IMR-90 (cell line): ENCODE measurements around the gene SS18L1. TPM values are rescaled to one million over a fixed set of nuclear protein-coding genes. Genes with fewer than 3 reads are reported as not detected.

Experiments
- ATAC-seq: fragments of 200-7000 bp; cut with Tn5 transposase; 2 replicates; pipeline ENCODE4 v1.9.1; 2020; ENCODE audit warnings: low read depth, mild to moderate bottlenecking, moderate library complexity
- BruUV-seq: library from RNA; stranded (reverse); fragments of 400-500 nt; replicated peaks from 2 replicates; lab custom pipeline; 2021; lab: Mats Ljungman, UMichigan
- CTCF ChIA-PET: fragments of 300-600 bp; formaldehyde crosslinking; extraction: SDS; loops from one replicate; lab custom pipeline; 2021; ENCODE audit warnings: antibody characterized with exemption; lab: Yijun Ruan, JAX
- POLR2A ChIA-PET: fragments of 300-600 bp; sonication (Branson Sonifier 250); formaldehyde crosslinking; loops from one replicate; lab custom pipeline; 2022; ENCODE audit warnings: antibody characterized with exemption; ENCODE audit not compliant: unreplicated experiment; lab: Charles Lee
- DNase-seq: peaks from one replicate; pipeline ENCODE4 v3.0.0; 2013
- H2AFZ ChIP-seq: replicated peaks from 2 replicates; pipeline ENCODE3; 2013; ENCODE audit warnings: low read length, mild to moderate bottlenecking; ENCODE audit not compliant: poor library complexity
- H2AK5ac ChIP-seq: 2 replicates; pipeline ENCODE4 v1.6.1; 2013; ENCODE audit warnings: low read depth, low read length, inconsistent platforms
- H2AK9ac ChIP-seq: replicated peaks from 2 replicates; pipeline ENCODE3; 2013; ENCODE audit warnings: mild to moderate bottlenecking, low read depth, low read length, moderate library complexity; ENCODE audit not compliant: poor library complexity
- H2BK120ac ChIP-seq: 2 replicates; pipeline ENCODE4 v1.6.1; 2013; ENCODE audit warnings: low read depth, low read length, inconsistent platforms
- H2BK15ac ChIP-seq: 3 replicates; pipeline ENCODE4 v1.6.1; 2013; ENCODE audit warnings: low read depth, low read length, inconsistent platforms
- H2BK20ac ChIP-seq: 2 replicates; pipeline ENCODE4 v1.6.1; 2013; ENCODE audit warnings: low read depth, mild to moderate bottlenecking, inconsistent platforms, low read length, moderate library complexity
- H2BK5ac ChIP-seq: 2 replicates; pipeline ENCODE4 v1.6.1; 2013; ENCODE audit warnings: mild to moderate bottlenecking, low read depth, low read length, inconsistent platforms; ENCODE audit not compliant: poor library complexity, severe bottlenecking
- H3K14ac ChIP-seq: replicated peaks from 2 replicates; pipeline ENCODE4 v1.6.1; 2013; ENCODE audit warnings: low read depth, low read length, inconsistent platforms
- H3K18ac ChIP-seq: 2 replicates; pipeline ENCODE4 v1.6.1; 2013; ENCODE audit warnings: low read depth, low read length, control low read depth
- H3K23ac ChIP-seq: 2 replicates; pipeline ENCODE4 v1.6.1; 2013; ENCODE audit warnings: low read depth, low read length, inconsistent platforms
- H3K27ac ChIP-seq: 2 replicates; pipeline ENCODE4 v1.5.1; 2013; ENCODE audit warnings: mild to moderate bottlenecking, control low read depth, low read length; ENCODE audit not compliant: insufficient read depth
- H3K27me3 ChIP-seq: 2 replicates; pipeline ENCODE4 v1.6.1; 2013; ENCODE audit warnings: low read length; ENCODE audit not compliant: control insufficient read depth, insufficient read depth
- H3K36me3 ChIP-seq: 2 replicates; pipeline ENCODE4 v1.6.1; 2013; ENCODE audit warnings: low read length, mixed read lengths; ENCODE audit not compliant: control insufficient read depth, insufficient read depth
- H3K4ac ChIP-seq: 2 replicates; pipeline ENCODE4 v1.6.1; 2013; ENCODE audit warnings: low read depth, low read length, inconsistent platforms
- H3K4me1 ChIP-seq: 2 replicates; pipeline ENCODE4 v1.6.1; 2013; ENCODE audit warnings: low read length, mixed read lengths; ENCODE audit not compliant: control insufficient read depth, insufficient read depth
- H3K4me2 ChIP-seq: 2 replicates; pipeline ENCODE4 v1.6.1; 2013; ENCODE audit warnings: low read depth, mild to moderate bottlenecking, control low read depth, low read length, moderate library complexity
- H3K4me3 ChIP-seq: 2 replicates; pipeline ENCODE4 v1.5.1; 2013; ENCODE audit warnings: low read depth, mild to moderate bottlenecking, control low read depth, low read length, moderate library complexity; ENCODE audit not compliant: insufficient read depth
- H3K56ac ChIP-seq: 2 replicates; pipeline ENCODE4 v1.6.1; 2013; ENCODE audit warnings: low read length, inconsistent platforms; ENCODE audit not compliant: insufficient read depth; ENCODE audit errors: extremely low read depth
- H3K79me1 ChIP-seq, 2 experiments: 2 replicates each; pipeline ENCODE4 v1.6.1; 2013; ENCODE audit warnings: low read length in 2 of 2, inconsistent platforms in 1 of 2, low read depth in 1 of 2
- H3K9ac ChIP-seq: 2 replicates; pipeline ENCODE4 v1.6.1; 2013; ENCODE audit warnings: low read depth, low read length, control low read depth
- H3K9me1 ChIP-seq: 2 replicates; pipeline ENCODE4 v1.6.1; 2013; ENCODE audit warnings: low read length, inconsistent platforms; ENCODE audit not compliant: insufficient read depth
- H3K9me3 ChIP-seq: 2 replicates; pipeline ENCODE4 v1.6.1; 2013; ENCODE audit warnings: low read length; ENCODE audit not compliant: control insufficient read depth, insufficient read depth
- H4K20me1 ChIP-seq: 2 replicates; pipeline ENCODE4 v1.6.1; 2013; ENCODE audit warnings: low read length, inconsistent platforms; ENCODE audit not compliant: insufficient read depth
- H4K5ac ChIP-seq: 2 replicates; pipeline ENCODE4 v1.6.1; 2013; ENCODE audit warnings: mild to moderate bottlenecking, low read depth, low read length, control low read depth
- H4K8ac ChIP-seq, 2 experiments: 2 replicates each; pipeline ENCODE4 v1.6.1; 2013; ENCODE audit warnings: low read depth in 2 of 2, low read length in 2 of 2, control low read depth in 1 of 2, inconsistent platforms in 1 of 2
- H4K91ac ChIP-seq: 2 replicates; pipeline ENCODE4 v1.6.1; 2013; ENCODE audit warnings: low read depth, low read length, inconsistent platforms; ENCODE audit not compliant: insufficient read depth
- MAZ ChIP-seq: IDR thresholded peaks from 2 replicates; pipeline ENCODE4 v1.6.1; 2012; ENCODE audit warnings: low read depth, mild to moderate bottlenecking, low read length, improper control_type of control experiment, moderate library complexity, borderline replicate concordance
- RFX5 ChIP-seq: IDR thresholded peaks from 2 replicates; pipeline ENCODE4 v1.8.0; 2012; ENCODE audit warnings: low read depth, mild to moderate bottlenecking, low read length, moderate library complexity
- SMC3 ChIP-seq: fragments of 150-350 bp; IDR thresholded peaks from 2 replicates; pipeline ENCODE4 v1.6.1; 2016; ENCODE audit warnings: low read depth, mild to moderate bottlenecking, antibody characterized with exemption, low read length, moderate library complexity
- WGBS, 2 experiments: methylation state at CpG; one replicate each; pipeline versions ENCODE4 v1.1.5 to v1.1.7; 2013; ENCODE audit warnings: missing lambda C conversion rate in 2 of 2; ENCODE audit not compliant: insufficient read length in 1 of 2; ENCODE audit errors: extremely low coverage in 2 of 2; 5-methylcytosine and 5-hydroxymethylcytosine counted together
- dilution Hi-C: fragments of 300-500 bp; cut with HindIII; formaldehyde crosslinking; loops from one replicate; pipeline ENCODE4 v1.14.3; 2018; ENCODE audit warnings: low sequenced_read_pairs; ENCODE audit not compliant: unreplicated experiment
- in situ Hi-C: fragments of 300-500 bp; cut with MboI; formaldehyde crosslinking; loops from 3 replicates; pipeline ENCODE4 v1.14.3; 2019; ENCODE audit warnings: low sequenced_read_pairs, inconsistent platforms, mixed read lengths
- intact Hi-C: fragments of 100-400 bp; cut with micrococcal nuclease; formaldehyde crosslinking; loops from 2 replicates; pipeline ENCODE4 v1.10.0; 2022
- polyA plus RNA-seq, 3 experiments: library from polyadenylated mRNA; depleted of rRNA; stranded (reverse); fragments of >200 nt; gene quantifications; 2 replicates each; pipeline ENCODE4 v1.2.3, GENCODE V29; 2012; ENCODE audit warnings: low replicate concordance in 1 of 3
- total RNA-seq: library from RNA; depleted of rRNA; stranded (reverse); fragments of >200 nt; gene quantifications from 2 replicates; pipeline ENCODE4 v1.2.3, GENCODE V29; 2012
- TF ChIP-seq, protein P1 (sequence below): fragments of 150-350 bp; IDR thresholded peaks from 2 replicates; pipeline ENCODE4 v1.6.1; 2017; ENCODE audit warnings: mild to moderate bottlenecking, antibody characterized with exemption, low read length, low read depth

Gene SS18L1
- total and polyA plus RNA-seq, 2 of the 4 experiments (the other 2 are of a cell fraction): 8.1 to 12.2 TPM

- H3K36me3 ChIP-seq: peaks cover 42% of the 10 kb centered on the region
- H3K9me1 ChIP-seq: no peaks in the 10 kb centered on the region; the same call in 1 of the 2 replicates
- H3K14ac ChIP-seq: no peak overlapping the region
- H2BK5ac ChIP-seq: no peak overlapping the region
- POLR2A ChIA-PET: no interaction called here
- ATAC-seq (no peak), DNase-seq (no peak)
- WGBS, 2 experiments: 100% methylated on average over 3 of the region's 10 CpGs; no CpG with 5 or more reads in 1 of the 2 experiments
- H3K27me3 ChIP-seq: no peaks in the 10 kb centered on the region
- H3K4me2 ChIP-seq: no peak overlapping the region
- H3K4ac ChIP-seq: no peak overlapping the region
- no peak overlapping the region for H4K91ac ChIP-seq
- H3K4me1 ChIP-seq: no peaks in the 10 kb centered on the region
- no peak overlapping the region for H3K4me3 ChIP-seq
- H3K9ac ChIP-seq: no peak overlapping the region
- TF ChIP-seq, protein P1, sequence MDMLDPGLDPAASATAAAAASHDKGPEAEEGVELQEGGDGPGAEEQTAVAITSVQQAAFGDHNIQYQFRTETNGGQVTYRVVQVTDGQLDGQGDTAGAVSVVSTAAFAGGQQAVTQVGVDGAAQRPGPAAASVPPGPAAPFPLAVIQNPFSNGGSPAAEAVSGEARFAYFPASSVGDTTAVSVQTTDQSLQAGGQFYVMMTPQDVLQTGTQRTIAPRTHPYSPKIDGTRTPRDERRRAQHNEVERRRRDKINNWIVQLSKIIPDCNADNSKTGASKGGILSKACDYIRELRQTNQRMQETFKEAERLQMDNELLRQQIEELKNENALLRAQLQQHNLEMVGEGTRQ: no peak
- TF ChIP-seq RFX5 (no peak), MAZ (no peak), SMC3 (no peak)
- intact Hi-C loops: no loop called here
- peaks cover 4 to 33% of the 10 kb centered on the region in 2 experiments; a peak in 3 of 4 replicates for H3K79me1 ChIP-seq
- no peaks in the 10 kb centered on the region for H3K9me3 ChIP-seq
- H3K56ac ChIP-seq: no peak overlapping the region
- no peak overlapping the region for H2BK120ac ChIP-seq
- no peak overlapping the region for H2AFZ ChIP-seq
- H3K23ac ChIP-seq: no peak overlapping the region
- no peak overlapping the region for H4K8ac ChIP-seq
- peaks cover 10% of the 10 kb centered on the region; the same call in 1 of the 2 replicates for H4K20me1 ChIP-seq
- no TSS peak for BruUV-seq
- no peak overlapping the region for H2AK5ac ChIP-seq
- no peak overlapping the region for H2BK15ac ChIP-seq
- in situ Hi-C loops: no loop called here
- no peak overlapping the region for H2BK20ac ChIP-seq
- dilution Hi-C loops: no loop called here
- no peak overlapping the region for H3K18ac ChIP-seq
- no peak overlapping the region for H2AK9ac ChIP-seq
- no peak overlapping the region for H4K5ac ChIP-seq
- CTCF ChIA-PET: no interaction called here
- H3K27ac ChIP-seq: no peak overlapping the region
Observed at GRCh38 chr20:62195736-62196135, 52.2 kb downstream of the SS18L1 start.
